H1 (cell line): Measurements from ENCODE around the gene SS18L1.

Experiments used
- CEBPB ChIP-seq: IDR thresholded peaks from 2 replicates; pipeline ENCODE4 v1.6.1; 2012; ENCODE audit warnings: low read depth, low read length
- CHD2 ChIP-seq: IDR thresholded peaks from 2 replicates; pipeline ENCODE4 v1.6.1; 2012; ENCODE audit warnings: low read length, improper control_type of control experiment
- EGR1 ChIP-seq: IDR thresholded peaks from 2 replicates; pipeline ENCODE4 v1.6.1; 2011; ENCODE audit warnings: low read depth, low read length, borderline replicate concordance
- EZH2 ChIP-seq: fragments of 200-600 bp; sonication (generic); IDR thresholded peaks from 2 replicates; pipeline ENCODE4 v1.7.1; 2012; ENCODE audit warnings: low read depth, mild to moderate bottlenecking, moderate library complexity, low read length, inconsistent platforms; ENCODE audit not compliant: severe bottlenecking
- POLR2A ChIP-seq, 2 experiments: IDR thresholded peaks; 1 replicate in 1 of 2; 2 replicates in 1 of 2; pipeline ENCODE4 v1.6.1; 2011; ENCODE audit warnings: low read depth in 2 of 2, low read length in 2 of 2, mild to moderate bottlenecking in 2 of 2; ENCODE audit errors: control extremely low read depth in 1 of 2
- SP2 ChIP-seq: IDR thresholded peaks from 2 replicates; pipeline ENCODE4 v1.6.1; 2012; ENCODE audit warnings: mild to moderate bottlenecking, low read length, inconsistent platforms
- ZNF274 ChIP-seq: IDR thresholded peaks from 2 replicates; pipeline ENCODE4 v1.7.0; 2012; ENCODE audit warnings: low read length, borderline replicate concordance; ENCODE audit errors: extremely low read depth
- TF ChIP-seq, protein P1 (sequence below), 3 experiments: IDR thresholded peaks; 1 replicate in 2 of 3; 2 replicates in 1 of 3; pipeline versions ENCODE4 v1.5.1 to v1.6.1; 2011; ENCODE audit warnings: low read length in 3 of 3, mild to moderate bottlenecking in 3 of 3, inconsistent platforms in 2 of 3, low read depth in 1 of 3, moderate library complexity in 1 of 3; ENCODE audit not compliant: insufficient read depth in 1 of 3; ENCODE audit errors: control extremely low read depth in 1 of 3
- TF ChIP-seq, protein P2 (sequence below): IDR thresholded peaks from 2 replicates; pipeline ENCODE4 v1.6.1; 2011; ENCODE audit warnings: low read depth, mild to moderate bottlenecking, low read length; ENCODE audit not compliant: insufficient read depth

DNA sequence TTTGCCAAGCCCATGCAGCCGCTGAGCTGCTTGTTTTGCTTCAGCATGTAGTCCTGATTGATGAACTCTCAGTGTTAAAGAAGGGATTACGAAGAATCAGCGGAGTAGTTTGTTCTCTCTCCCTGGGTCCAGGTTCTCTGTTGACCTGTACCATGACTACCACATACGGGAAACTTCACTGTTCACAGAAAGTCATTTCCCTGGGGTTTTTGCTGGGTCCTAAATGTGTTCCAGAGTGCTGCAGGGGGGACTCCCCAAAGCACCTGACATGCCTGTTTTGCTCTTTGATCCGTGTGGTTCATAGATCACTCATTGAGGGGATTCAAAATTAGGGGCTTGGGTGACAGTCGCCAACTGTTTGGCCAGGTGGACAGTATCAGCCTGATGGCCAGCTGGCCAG is 15.8 kb upstream of the SS18L1 start:
- no peak for TF ChIP-seq SP2
- no peak for TF ChIP-seq POLR2A (IDR thresholded peaks at IDR 0.05; ENCODE audit: control extremely low read depth in 1 of 2, low read depth in 2 of 2, low read length in 2 of 2)
- TF ChIP-seq, protein P1, sequence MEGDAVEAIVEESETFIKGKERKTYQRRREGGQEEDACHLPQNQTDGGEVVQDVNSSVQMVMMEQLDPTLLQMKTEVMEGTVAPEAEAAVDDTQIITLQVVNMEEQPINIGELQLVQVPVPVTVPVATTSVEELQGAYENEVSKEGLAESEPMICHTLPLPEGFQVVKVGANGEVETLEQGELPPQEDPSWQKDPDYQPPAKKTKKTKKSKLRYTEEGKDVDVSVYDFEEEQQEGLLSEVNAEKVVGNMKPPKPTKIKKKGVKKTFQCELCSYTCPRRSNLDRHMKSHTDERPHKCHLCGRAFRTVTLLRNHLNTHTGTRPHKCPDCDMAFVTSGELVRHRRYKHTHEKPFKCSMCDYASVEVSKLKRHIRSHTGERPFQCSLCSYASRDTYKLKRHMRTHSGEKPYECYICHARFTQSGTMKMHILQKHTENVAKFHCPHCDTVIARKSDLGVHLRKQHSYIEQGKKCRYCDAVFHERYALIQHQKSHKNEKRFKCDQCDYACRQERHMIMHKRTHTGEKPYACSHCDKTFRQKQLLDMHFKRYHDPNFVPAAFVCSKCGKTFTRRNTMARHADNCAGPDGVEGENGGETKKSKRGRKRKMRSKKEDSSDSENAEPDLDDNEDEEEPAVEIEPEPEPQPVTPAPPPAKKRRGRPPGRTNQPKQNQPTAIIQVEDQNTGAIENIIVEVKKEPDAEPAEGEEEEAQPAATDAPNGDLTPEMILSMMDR (IDR thresholded peaks at IDR 0.05; ENCODE audit: control extremely low read depth in 1 of 3, insufficient read depth in 1 of 3, low read depth in 1 of 3, low read length in 3 of 3) = no peak
- TF ChIP-seq EZH2 = no peak
- TF ChIP-seq CEBPB = no peak
- TF ChIP-seq EGR1 = no peak
- no peak for TF ChIP-seq ZNF274
- TF ChIP-seq, protein P2, sequence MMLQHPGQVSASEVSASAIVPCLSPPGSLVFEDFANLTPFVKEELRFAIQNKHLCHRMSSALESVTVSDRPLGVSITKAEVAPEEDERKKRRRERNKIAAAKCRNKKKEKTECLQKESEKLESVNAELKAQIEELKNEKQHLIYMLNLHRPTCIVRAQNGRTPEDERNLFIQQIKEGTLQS = no peak
- TF ChIP-seq CHD2 = no peak
